ENCODE measurements around the gene RAB29. TPM values are rescaled to one million over a fixed set of nuclear protein-coding genes. Genes with fewer than 3 reads are reported as not detected.

Gene RAB29
- polyA plus RNA-seq, 1 of the 3 experiments (the other 2 are of a cell fraction): 9.2 TPM

DNA sequence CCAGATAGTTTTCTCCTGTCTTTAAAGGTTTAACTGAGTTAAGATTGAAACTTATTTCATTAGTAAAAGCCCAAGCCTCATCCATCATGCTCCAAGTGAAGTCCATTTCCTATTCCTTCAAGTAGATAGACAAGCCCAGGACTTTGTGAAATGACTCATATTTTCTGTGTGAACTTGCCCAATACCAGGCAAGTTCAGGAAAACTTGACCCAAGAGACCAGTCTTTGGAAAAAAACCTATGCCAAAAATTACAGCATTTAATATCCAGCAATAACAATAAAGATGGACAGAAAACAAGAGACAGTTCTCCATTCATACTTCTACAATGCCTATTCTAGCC, 405 bp upstream of the RAB29 start:
- Histone ChIP-seq H3K36me3 (replicated peaks in 1 of 2; ENCODE audit: control insufficient read depth in 1 of 2, insufficient read depth in 2 of 2, low read length in 1 of 2) (no peaks in the 10 kb centered on the region), H3F3A (replicated peaks; ENCODE audit: insufficient read depth) (no peaks in the 10 kb centered on the region), H3K9me3 (no peaks in the 10 kb centered on the region), H3K27ac (ENCODE audit: low read depth in 2 of 2, low read length in 1 of 2) (no peak overlapping the region), H3K9me2 (no peaks in the 10 kb centered on the region), H4K20me1 (ENCODE audit: insufficient read depth) (no peaks in the 10 kb centered on the region), H3K27me3 (ENCODE audit: insufficient read depth) (no peaks in the 10 kb centered on the region; the same call in 1 of the 2 replicates), H3K4me3 (ENCODE audit: low read depth in 2 of 2, low read length in 1 of 2) (peak overlapping the region; percentile 88 to 94), H3K9ac (no peak overlapping the region), H2AFZ (ENCODE audit: low read depth) (peak overlapping the region; percentile 98), H3K79me2 (ENCODE audit: insufficient read depth) (no peaks in the 10 kb centered on the region), H3K4me1 (ENCODE audit: control insufficient read depth in 1 of 2, insufficient read depth in 2 of 2, low read depth in 1 of 2, low read length in 1 of 2) (peaks cover 0 to 6% of the 10 kb centered on the region in 2 experiments; a peak in 1 of 4 replicates), H3K4me2 (peak overlapping the region; percentile 94)
- no peak for DNase-seq
- CTCF ChIA-PET: interaction anchor here (0.8 to 7.8 kb wide), 8 partner anchors 10 to 331 kb away, joined by 3 to 37 read pairs (median 4); no protein-coding TSS in a partner anchor
- TF ChIP-seq, protein P1, sequence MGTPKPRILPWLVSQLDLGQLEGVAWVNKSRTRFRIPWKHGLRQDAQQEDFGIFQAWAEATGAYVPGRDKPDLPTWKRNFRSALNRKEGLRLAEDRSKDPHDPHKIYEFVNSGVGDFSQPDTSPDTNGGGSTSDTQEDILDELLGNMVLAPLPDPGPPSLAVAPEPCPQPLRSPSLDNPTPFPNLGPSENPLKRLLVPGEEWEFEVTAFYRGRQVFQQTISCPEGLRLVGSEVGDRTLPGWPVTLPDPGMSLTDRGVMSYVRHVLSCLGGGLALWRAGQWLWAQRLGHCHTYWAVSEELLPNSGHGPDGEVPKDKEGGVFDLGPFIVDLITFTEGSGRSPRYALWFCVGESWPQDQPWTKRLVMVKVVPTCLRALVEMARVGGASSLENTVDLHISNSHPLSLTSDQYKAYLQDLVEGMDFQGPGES (IDR thresholded peaks at IDR 0.05; ENCODE audit: low read depth, low read length): no peak
- TF ChIP-seq EZH2phosphoT487 (IDR thresholded peaks at IDR 0.05; ENCODE audit: borderline replicate concordance, low read depth) (no peak), MXI1 (IDR thresholded peaks at IDR 0.05; ENCODE audit: low read depth, low read length) (no peak), TCF12 (IDR thresholded peaks at IDR 0.05) (no peak), ELF1 (IDR thresholded peaks at IDR 0.05) (no peak), FOXM1 (IDR thresholded peaks at IDR 0.05; ENCODE audit: low read depth) (no peak)
- TF ChIP-seq, protein P2, sequence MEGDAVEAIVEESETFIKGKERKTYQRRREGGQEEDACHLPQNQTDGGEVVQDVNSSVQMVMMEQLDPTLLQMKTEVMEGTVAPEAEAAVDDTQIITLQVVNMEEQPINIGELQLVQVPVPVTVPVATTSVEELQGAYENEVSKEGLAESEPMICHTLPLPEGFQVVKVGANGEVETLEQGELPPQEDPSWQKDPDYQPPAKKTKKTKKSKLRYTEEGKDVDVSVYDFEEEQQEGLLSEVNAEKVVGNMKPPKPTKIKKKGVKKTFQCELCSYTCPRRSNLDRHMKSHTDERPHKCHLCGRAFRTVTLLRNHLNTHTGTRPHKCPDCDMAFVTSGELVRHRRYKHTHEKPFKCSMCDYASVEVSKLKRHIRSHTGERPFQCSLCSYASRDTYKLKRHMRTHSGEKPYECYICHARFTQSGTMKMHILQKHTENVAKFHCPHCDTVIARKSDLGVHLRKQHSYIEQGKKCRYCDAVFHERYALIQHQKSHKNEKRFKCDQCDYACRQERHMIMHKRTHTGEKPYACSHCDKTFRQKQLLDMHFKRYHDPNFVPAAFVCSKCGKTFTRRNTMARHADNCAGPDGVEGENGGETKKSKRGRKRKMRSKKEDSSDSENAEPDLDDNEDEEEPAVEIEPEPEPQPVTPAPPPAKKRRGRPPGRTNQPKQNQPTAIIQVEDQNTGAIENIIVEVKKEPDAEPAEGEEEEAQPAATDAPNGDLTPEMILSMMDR (IDR thresholded peaks at IDR 0.05): no peak
- POLR2A ChIA-PET: no interaction called here

- peak overlapping the region; percentile 88 to 94 for H3K4me3 ChIP-seq (ENCODE audit: low read depth in 2 of 2, low read length in 1 of 2)
- H3F3A ChIP-seq (replicated peaks; ENCODE audit: insufficient read depth): no peaks in the 10 kb centered on the region
- peak overlapping the region; percentile 94 for H3K4me2 ChIP-seq
- DNase-seq: peak; percentile 45
- no peaks in the 10 kb centered on the region for H4K20me1 ChIP-seq (ENCODE audit: insufficient read depth)
- H3K9me3 ChIP-seq: no peaks in the 10 kb centered on the region
- CTCF ChIA-PET: interaction anchor here (1.0 to 7.8 kb wide), 7 partner anchors 17 to 289 kb away, joined by 3 to 37 read pairs (median 5); no protein-coding TSS in a partner anchor
- POLR2A ChIA-PET: interaction anchor here (0.9 kb wide), 1 partner anchor 60 kb away, joined by 4 read pairs; no protein-coding TSS in a partner anchor
- peaks cover 0 to 6% of the 10 kb centered on the region in 2 experiments; a peak in 1 of 4 replicates for H3K4me1 ChIP-seq (ENCODE audit: control insufficient read depth in 1 of 2, insufficient read depth in 2 of 2, low read depth in 1 of 2, low read length in 1 of 2)
- H3K27me3 ChIP-seq (ENCODE audit: insufficient read depth): no peaks in the 10 kb centered on the region; the same call in 1 of the 2 replicates
- 36% methylated on average over 36 of the region's 36 CpGs for WGBS (ENCODE audit: low lambda C conversion rate)
- H3K9me2 ChIP-seq: no peaks in the 10 kb centered on the region
- peak overlapping the region; percentile 71 for H3K9ac ChIP-seq
- peak overlapping the region; percentile 98 for H2AFZ ChIP-seq (ENCODE audit: low read depth)
- H3K79me2 ChIP-seq (ENCODE audit: insufficient read depth): no peaks in the 10 kb centered on the region
- peaks cover 0 to 6% of the 10 kb centered on the region in 2 experiments for H3K36me3 ChIP-seq (replicated peaks in 1 of 2; ENCODE audit: control insufficient read depth in 1 of 2, insufficient read depth in 2 of 2, low read length in 1 of 2)
- H3K27ac ChIP-seq (ENCODE audit: low read depth in 2 of 2, low read length in 1 of 2): no peak overlapping the region
- TF ChIP-seq NRF1 (IDR thresholded peaks at IDR 0.05; ENCODE audit: low read depth, low read length) (no peak), TEAD4 (IDR thresholded peaks at IDR 0.05; ENCODE audit: borderline replicate concordance, insufficient read depth) (no peak), YY1 (IDR thresholded peaks at IDR 0.05; ENCODE audit: low read depth) (no peak), GATA2 (CRISPR knock-in tag; IDR thresholded peaks at IDR 0.05) (no peak), USF2 (IDR thresholded peaks at IDR 0.05; ENCODE audit: borderline replicate concordance, low read depth, low read length) (no peak), CHD2 (IDR thresholded peaks at IDR 0.05; ENCODE audit: low read length, partially characterized antibody) (no peak), SMC3 (IDR thresholded peaks at IDR 0.05; ENCODE audit: low read depth, low read length) (no peak), FOXJ3 (CRISPR knock-in tag; IDR thresholded peaks at IDR 0.05) (no peak), RXRA (IDR thresholded peaks at IDR 0.05; ENCODE audit: borderline replicate concordance, low read depth) (no peak), RCOR1 (IDR thresholded peaks at IDR 0.05; ENCODE audit: low read length) (no peak), FOXM1 (IDR thresholded peaks at IDR 0.05; ENCODE audit: low read depth) (no peak), FOSL2 (IDR thresholded peaks at IDR 0.05; ENCODE audit: borderline replicate concordance, low read depth) (no peak), SIN3A (IDR thresholded peaks at IDR 0.05; ENCODE audit: borderline replicate concordance, low read depth, low read length) (no peak), JUND (IDR thresholded peaks at IDR 0.05) (no peak), EP300 (IDR thresholded peaks at IDR 0.05; ENCODE audit: borderline replicate concordance in 1 of 2, low read depth in 1 of 2, low read length in 1 of 2) (no peak), RAD21 (IDR thresholded peaks at IDR 0.05; ENCODE audit: low read length) (no peak)
- TF ChIP-seq, protein P2 (IDR thresholded peaks at IDR 0.05): no peak
Measured at GRCh38 chr1:205774198-205775014, 876 bp downstream of the RAB29 start.
